ENCODE results near the gene SLC10A4. TPM values are rescaled to one million over a fixed set of nuclear protein-coding genes. Genes with fewer than 3 reads are reported as not detected.

The SLC10A4 gene
- total RNA-seq, 2 donors from 2014 or later, result 0.55 to 1.8 TPM

DNA sequence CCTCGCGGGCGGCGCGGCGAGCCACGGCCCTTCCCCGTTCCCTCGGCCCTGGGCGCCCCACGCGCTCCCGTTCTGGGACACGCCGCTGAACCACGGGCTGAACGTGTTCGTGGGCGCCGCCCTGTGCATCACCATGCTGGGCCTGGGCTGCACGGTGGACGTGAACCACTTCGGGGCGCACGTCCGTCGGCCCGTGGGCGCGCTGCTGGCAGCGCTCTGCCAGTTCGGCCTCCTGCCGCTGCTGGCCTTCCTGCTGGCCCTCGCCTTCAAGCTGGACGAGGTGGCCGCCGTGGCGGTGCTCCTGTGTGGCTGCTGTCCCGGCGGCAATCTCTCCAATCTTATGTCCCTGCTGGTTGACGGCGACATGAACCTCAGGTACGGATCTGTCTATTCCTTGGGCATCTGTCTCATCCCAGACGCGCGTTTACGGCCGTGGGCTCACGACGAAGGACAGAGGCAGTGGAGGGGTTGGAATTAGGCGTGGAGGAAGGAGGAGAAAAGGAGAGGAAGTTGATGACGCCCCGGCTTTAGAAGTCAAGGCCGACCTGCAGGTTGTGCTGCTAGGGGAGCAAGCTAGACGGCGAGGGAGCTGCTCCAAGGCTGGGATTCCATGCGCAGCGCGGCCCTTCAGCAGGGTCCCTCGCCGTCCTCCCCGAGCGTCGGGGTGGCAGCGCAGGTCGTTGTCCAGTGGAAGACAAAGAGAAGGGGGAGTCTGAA, 792 bp downstream of the SLC10A4 start:
- TF ChIP-seq, protein P1, sequence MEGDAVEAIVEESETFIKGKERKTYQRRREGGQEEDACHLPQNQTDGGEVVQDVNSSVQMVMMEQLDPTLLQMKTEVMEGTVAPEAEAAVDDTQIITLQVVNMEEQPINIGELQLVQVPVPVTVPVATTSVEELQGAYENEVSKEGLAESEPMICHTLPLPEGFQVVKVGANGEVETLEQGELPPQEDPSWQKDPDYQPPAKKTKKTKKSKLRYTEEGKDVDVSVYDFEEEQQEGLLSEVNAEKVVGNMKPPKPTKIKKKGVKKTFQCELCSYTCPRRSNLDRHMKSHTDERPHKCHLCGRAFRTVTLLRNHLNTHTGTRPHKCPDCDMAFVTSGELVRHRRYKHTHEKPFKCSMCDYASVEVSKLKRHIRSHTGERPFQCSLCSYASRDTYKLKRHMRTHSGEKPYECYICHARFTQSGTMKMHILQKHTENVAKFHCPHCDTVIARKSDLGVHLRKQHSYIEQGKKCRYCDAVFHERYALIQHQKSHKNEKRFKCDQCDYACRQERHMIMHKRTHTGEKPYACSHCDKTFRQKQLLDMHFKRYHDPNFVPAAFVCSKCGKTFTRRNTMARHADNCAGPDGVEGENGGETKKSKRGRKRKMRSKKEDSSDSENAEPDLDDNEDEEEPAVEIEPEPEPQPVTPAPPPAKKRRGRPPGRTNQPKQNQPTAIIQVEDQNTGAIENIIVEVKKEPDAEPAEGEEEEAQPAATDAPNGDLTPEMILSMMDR (conservative IDR thresholded peaks at IDR 0.05), result peak; percentile 28
- H3K27ac ChIP-seq (ENCODE audit: low read depth, low read length), result no peak overlapping the region
- H3K4me1 ChIP-seq (ENCODE audit: control insufficient read depth, insufficient read depth, low read length), result no peaks in the 10 kb centered on the region
- H3K27me3 ChIP-seq (ENCODE audit: control insufficient read depth, insufficient read depth, low read length, poor library complexity, severe bottlenecking), result peaks cover 62% of the 10 kb centered on the region
- no peak overlapping the region for H3K9ac ChIP-seq (ENCODE audit: extremely low read depth, low read length, poor library complexity, severe bottlenecking)
- peak; percentile 78 for DNase-seq
- peaks cover 72% of the 10 kb centered on the region for H3K27me3 Mint-ChIP-seq (ENCODE audit: insufficient read depth)
- no peaks in the 10 kb centered on the region for H3K36me3 ChIP-seq (ENCODE audit: control insufficient read depth, insufficient read depth, low read length)
- H3K4me3 ChIP-seq (ENCODE audit: low read length), result peak overlapping the region; percentile 71
- peak overlapping the region; percentile 50 for H3K4me3 Mint-ChIP-seq
- H3K36me3 Mint-ChIP-seq (ENCODE audit: low read depth), result no peaks in the 10 kb centered on the region
- H3K4me1 Mint-ChIP-seq, result peaks cover 16% of the 10 kb centered on the region
- H3K27ac Mint-ChIP-seq, result no peak overlapping the region
- WGBS, 2 experiments (ENCODE audit: insufficient coverage in 1 of 2, insufficient read length in 1 of 2), result 62 to 77% methylated on average over 25 to 66 of the region's 66 CpGs
- H3K9me3 Mint-ChIP-seq, result no peaks in the 10 kb centered on the region
- no peaks in the 10 kb centered on the region for H3K9me3 ChIP-seq (ENCODE audit: control insufficient read depth, low read length)

DNA sequence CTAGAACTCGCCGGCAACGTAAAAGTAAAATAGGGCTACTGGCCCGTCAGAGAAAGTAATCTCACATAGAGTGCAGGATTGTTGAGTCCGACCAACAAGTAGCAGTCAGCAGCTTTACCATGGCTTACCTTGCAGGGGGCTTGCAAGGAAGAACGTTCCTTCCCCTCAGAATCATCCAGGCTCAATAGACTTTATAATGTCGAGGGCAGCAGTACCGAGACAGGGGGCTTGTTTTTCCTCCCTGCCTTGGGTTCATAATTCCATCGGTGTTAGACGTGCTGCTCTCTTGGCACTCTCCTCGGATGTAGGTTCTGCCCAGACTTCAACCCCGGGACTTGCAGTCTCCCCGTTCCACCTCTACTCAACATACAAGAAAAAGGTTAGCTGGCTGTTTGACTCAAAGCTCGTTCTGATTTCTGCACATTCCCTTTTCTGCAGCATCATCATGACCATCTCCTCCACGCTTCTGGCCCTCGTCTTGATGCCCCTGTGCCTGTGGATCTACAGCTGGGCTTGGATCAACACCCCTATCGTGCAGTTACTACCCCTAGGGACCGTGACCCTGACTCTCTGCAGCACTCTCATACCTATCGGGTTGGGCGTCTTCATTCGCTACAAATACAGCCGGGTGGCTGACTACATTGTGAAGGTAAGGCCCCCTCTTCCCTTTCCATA, 1.5 kb downstream of the SLC10A4 start:
- Mint-ChIP-seq H3K4me1 (peaks cover 16% of the 10 kb centered on the region), H3K4me3 (peak overlapping the region; percentile 50), H3K27ac (no peak overlapping the region), H3K9me3 (no peaks in the 10 kb centered on the region), H3K27me3 (ENCODE audit: insufficient read depth) (peaks cover 79% of the 10 kb centered on the region), H3K36me3 (ENCODE audit: low read depth) (no peaks in the 10 kb centered on the region)
- H3K4me1 ChIP-seq (ENCODE audit: control insufficient read depth, insufficient read depth, low read length), result no peaks in the 10 kb centered on the region
- no peak for DNase-seq
- TF ChIP-seq, protein P1 (conservative IDR thresholded peaks at IDR 0.05), result no peak
- H3K4me3 ChIP-seq (ENCODE audit: low read length), result no peak overlapping the region
- H3K9ac ChIP-seq (ENCODE audit: extremely low read depth, low read length, poor library complexity, severe bottlenecking), result no peak overlapping the region
- no peaks in the 10 kb centered on the region for H3K9me3 ChIP-seq (ENCODE audit: control insufficient read depth, low read length)
- no peaks in the 10 kb centered on the region for H3K36me3 ChIP-seq (ENCODE audit: control insufficient read depth, insufficient read depth, low read length)
- H3K27me3 ChIP-seq (ENCODE audit: control insufficient read depth, insufficient read depth, low read length, poor library complexity, severe bottlenecking), result peaks cover 69% of the 10 kb centered on the region
- H3K27ac ChIP-seq (ENCODE audit: low read depth, low read length), result no peak overlapping the region
- WGBS, 2 experiments (ENCODE audit: insufficient coverage in 1 of 2, insufficient read length in 1 of 2), result 91 to 94% methylated on average over 22 of the region's 22 CpGs

GRCh38 chr4:48489683-48490011, 6.5 kb downstream of the SLC10A4 start:
- Mint-ChIP-seq H3K36me3 (ENCODE audit: low read depth) (no peaks in the 10 kb centered on the region), H3K9me3 (no peaks in the 10 kb centered on the region), H3K27me3 (ENCODE audit: insufficient read depth) (peaks cover 71% of the 10 kb centered on the region), H3K4me3 (peak overlapping the region; percentile 44), H3K4me1 (peaks cover 8% of the 10 kb centered on the region), H3K27ac (no peak overlapping the region)
- H3K27me3 ChIP-seq (ENCODE audit: control insufficient read depth, insufficient read depth, low read length, poor library complexity, severe bottlenecking), result peaks cover 75% of the 10 kb centered on the region
- H3K9me3 ChIP-seq (ENCODE audit: control insufficient read depth, low read length), result no peaks in the 10 kb centered on the region
- 13 to 14% methylated on average over 3 to 14 of the region's 14 CpGs for WGBS, 2 experiments (ENCODE audit: insufficient coverage in 1 of 2, insufficient read length in 1 of 2)
- DNase-seq, result peak; percentile 73
- peak overlapping the region; percentile 64 for H3K4me3 ChIP-seq (ENCODE audit: low read length)
- peaks cover 4% of the 10 kb centered on the region for H3K4me1 ChIP-seq (ENCODE audit: control insufficient read depth, insufficient read depth, low read length)
- no peak overlapping the region for H3K9ac ChIP-seq (ENCODE audit: extremely low read depth, low read length, poor library complexity, severe bottlenecking)
- TF ChIP-seq, protein P1 (conservative IDR thresholded peaks at IDR 0.05), result no peak
- H3K27ac ChIP-seq (ENCODE audit: low read depth, low read length), result no peak overlapping the region
- no peaks in the 10 kb centered on the region for H3K36me3 ChIP-seq (ENCODE audit: control insufficient read depth, insufficient read depth, low read length)
